Peyer's patch (tissue), 4 donors: Measurements from ENCODE around the gene IFI44. TPM values are rescaled to one million over a fixed set of nuclear protein-coding genes. Genes with fewer than 3 reads are reported as not detected.

ENCODE experiments used
- DNase-seq, 3 donors: peaks; one replicate each; pipeline ENCODE4 v3.0.0-alpha.2; 2017 to 2019
- H3K27ac ChIP-seq, 4 donors: fragments of 200-600 bp; sonication (generic); one replicate each; pipeline ENCODE4 v1.5.1; 2016 to 2019
- H3K27me3 ChIP-seq, 2 donors: fragments of 200-600 bp; sonication (generic); one replicate each; pipeline ENCODE4 v1.5.1; 2019
- H3K36me3 ChIP-seq, 3 donors: fragments of 200-600 bp; sonication (generic); one replicate each; pipeline ENCODE4 v1.5.1; 2016 to 2019
- H3K4me1 ChIP-seq, 4 donors: fragments of 200-600 bp; sonication (generic); one replicate each; pipeline ENCODE4 v1.5.1; 2016 to 2019
- H3K4me3 ChIP-seq, 4 donors: fragments of 200-600 bp; sonication (generic); 1 replicate in 3 of 4; 2 replicates in 1 of 4; pipeline ENCODE4 v1.5.1; 2016 to 2019; ENCODE audit warnings: mild to moderate bottlenecking in 1 of 4
- H3K9me3 ChIP-seq, 4 donors: fragments of 200-600 bp; sonication (generic); one replicate each; pipeline ENCODE4 v1.5.1; 2016 to 2019; ENCODE audit warnings: mild to moderate bottlenecking in 1 of 4
- POLR2A ChIP-seq, 2 donors: fragments of 450-650 bp; IDR thresholded peaks; one replicate each; pipeline ENCODE4 v1.5.1; 2017; ENCODE audit warnings: antibody characterized with exemption in 2 of 2, mild to moderate bottlenecking in 2 of 2, moderate library complexity in 2 of 2
- total RNA-seq, 4 donors: library from RNA; depleted of rRNA; stranded (reverse); fragments of >200 nt; gene quantifications; one replicate each; pipeline ENCODE4 v1.1.0, GENCODE V29; 2016
- TF ChIP-seq, protein P1 (sequence below), 6 experiments: fragments of 450-650 bp in 4 of 6; fragments of 200-600 bp in 2 of 6; sonication (generic) in 1 of 6; IDR thresholded peaks; one replicate each; pipeline ENCODE4 v1.5.1; 2017 to 2019; ENCODE audit warnings: antibody characterized with exemption in 6 of 6, mild to moderate bottlenecking in 3 of 6, moderate library complexity in 1 of 6

The IFI44 gene
- total RNA-seq, 4 donors from 2014 or later = 3.9 to 67.7 (median 12.4) TPM

DNA sequence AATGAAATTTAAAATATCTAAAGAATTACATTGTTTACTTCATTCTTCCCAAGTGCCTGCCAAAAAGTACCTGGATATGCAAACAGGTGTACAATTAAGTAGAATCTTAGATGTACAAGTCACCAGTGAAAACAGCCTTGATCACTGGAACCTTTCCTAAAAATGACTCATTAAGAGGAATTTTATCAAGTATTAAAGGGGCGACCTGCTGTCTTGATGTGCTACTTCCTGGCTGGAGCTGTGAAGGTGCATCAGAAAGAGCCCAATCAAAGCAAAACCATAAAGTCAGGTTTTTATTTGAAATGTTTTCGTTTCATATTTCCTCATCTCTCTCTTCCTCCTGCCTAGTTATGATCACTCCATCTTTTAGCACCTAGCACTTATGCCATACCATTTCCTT, 33.4 kb downstream of the IFI44 start:
- H3K9me3 ChIP-seq = no peaks in the 10 kb centered on the region
- no peak for DNase-seq
- H3K4me3 ChIP-seq = no peak overlapping the region
- H3K36me3 ChIP-seq = no peaks in the 10 kb centered on the region
- no peak overlapping the region for H3K27ac ChIP-seq
- TF ChIP-seq POLR2A (IDR thresholded peaks at IDR 0.05) = no peak
- TF ChIP-seq, protein P1, sequence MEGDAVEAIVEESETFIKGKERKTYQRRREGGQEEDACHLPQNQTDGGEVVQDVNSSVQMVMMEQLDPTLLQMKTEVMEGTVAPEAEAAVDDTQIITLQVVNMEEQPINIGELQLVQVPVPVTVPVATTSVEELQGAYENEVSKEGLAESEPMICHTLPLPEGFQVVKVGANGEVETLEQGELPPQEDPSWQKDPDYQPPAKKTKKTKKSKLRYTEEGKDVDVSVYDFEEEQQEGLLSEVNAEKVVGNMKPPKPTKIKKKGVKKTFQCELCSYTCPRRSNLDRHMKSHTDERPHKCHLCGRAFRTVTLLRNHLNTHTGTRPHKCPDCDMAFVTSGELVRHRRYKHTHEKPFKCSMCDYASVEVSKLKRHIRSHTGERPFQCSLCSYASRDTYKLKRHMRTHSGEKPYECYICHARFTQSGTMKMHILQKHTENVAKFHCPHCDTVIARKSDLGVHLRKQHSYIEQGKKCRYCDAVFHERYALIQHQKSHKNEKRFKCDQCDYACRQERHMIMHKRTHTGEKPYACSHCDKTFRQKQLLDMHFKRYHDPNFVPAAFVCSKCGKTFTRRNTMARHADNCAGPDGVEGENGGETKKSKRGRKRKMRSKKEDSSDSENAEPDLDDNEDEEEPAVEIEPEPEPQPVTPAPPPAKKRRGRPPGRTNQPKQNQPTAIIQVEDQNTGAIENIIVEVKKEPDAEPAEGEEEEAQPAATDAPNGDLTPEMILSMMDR (IDR thresholded peaks at IDR 0.05) = no peak
- no peaks in the 10 kb centered on the region for H3K4me1 ChIP-seq
- no peaks in the 10 kb centered on the region for H3K27me3 ChIP-seq

DNA sequence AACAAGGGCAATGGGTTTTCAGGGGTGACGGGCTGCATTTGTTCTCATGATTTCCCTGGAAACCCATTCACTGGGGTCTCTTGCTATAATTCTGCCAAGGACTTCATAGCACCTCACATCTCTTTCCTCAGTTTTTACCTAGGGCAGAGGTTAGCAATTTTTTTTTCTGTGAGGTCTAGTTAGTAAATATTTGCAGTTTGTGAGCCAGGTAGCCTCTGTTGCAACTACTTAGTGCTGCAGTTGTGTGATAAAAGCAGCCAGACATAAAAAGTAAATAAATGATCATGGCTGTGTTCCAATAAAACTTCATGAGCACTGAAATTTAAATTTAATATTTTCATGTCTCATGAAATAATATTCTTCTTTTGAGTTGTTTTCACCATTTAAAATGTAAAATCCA, 37.7 kb downstream of the IFI44 start:
- DNase-seq = no peak
- Histone ChIP-seq H3K9me3 (no peaks in the 10 kb centered on the region), H3K4me1 (no peaks in the 10 kb centered on the region), H3K4me3 (no peak overlapping the region), H3K36me3 (no peaks in the 10 kb centered on the region), H3K27me3 (no peaks in the 10 kb centered on the region), H3K27ac (no peak overlapping the region)
- TF ChIP-seq, protein P1 (IDR thresholded peaks at IDR 0.05) = no peak
- no peak for TF ChIP-seq POLR2A (IDR thresholded peaks at IDR 0.05)

- no peaks in the 10 kb centered on the region for H3K9me3 ChIP-seq
- no peak for DNase-seq
- TF ChIP-seq, protein P1 (IDR thresholded peaks at IDR 0.05) = no peak
- TF ChIP-seq POLR2A (IDR thresholded peaks at IDR 0.05) = no peak
- H3K27ac ChIP-seq = no peak overlapping the region
- no peaks in the 10 kb centered on the region for H3K27me3 ChIP-seq
- no peaks in the 10 kb centered on the region for H3K36me3 ChIP-seq
- H3K4me1 ChIP-seq = no peaks in the 10 kb centered on the region
- H3K4me3 ChIP-seq = no peak overlapping the region
These were observed 38.3 kb downstream of the IFI44 start for GRCh38 chr1:78687914-78688313.

GRCh38 chr1:78688697-78689096, 39.1 kb downstream of the IFI44 start:
- TF ChIP-seq POLR2A (IDR thresholded peaks at IDR 0.05) = no peak
- TF ChIP-seq, protein P1 (IDR thresholded peaks at IDR 0.05) = no peak
- Histone ChIP-seq H3K4me3 (no peak overlapping the region), H3K9me3 (no peaks in the 10 kb centered on the region), H3K27ac (no peak overlapping the region), H3K36me3 (no peaks in the 10 kb centered on the region), H3K27me3 (no peaks in the 10 kb centered on the region), H3K4me1 (no peaks in the 10 kb centered on the region)
- no peak for DNase-seq

- no peak for DNase-seq
- H3K27ac ChIP-seq = no peak overlapping the region
- H3K4me3 ChIP-seq = no peak overlapping the region
- H3K27me3 ChIP-seq = no peaks in the 10 kb centered on the region
- no peaks in the 10 kb centered on the region for H3K4me1 ChIP-seq
- no peaks in the 10 kb centered on the region for H3K36me3 ChIP-seq
- H3K9me3 ChIP-seq = no peaks in the 10 kb centered on the region
- TF ChIP-seq, protein P1 (IDR thresholded peaks at IDR 0.05) = no peak
- no peak for TF ChIP-seq POLR2A (IDR thresholded peaks at IDR 0.05)
These were observed 40.9 kb downstream of the IFI44 start for GRCh38 chr1:78690516-78690915.
